T1000 (cell line): ENCODE data around the gene HNRNPL.
"Not testable (repeated sequence)": the region's sequence is repeated elsewhere in the genome, so short reads cannot be mapped to it uniquely, and the experiment has no call there.

Experiments used
- DNase-seq: peaks from one replicate; lab custom pipeline; 2025; ENCODE audit warnings: mixed read lengths; lab: John Stamatoyannopoulos, UW

The HNRNPL gene

DNA sequence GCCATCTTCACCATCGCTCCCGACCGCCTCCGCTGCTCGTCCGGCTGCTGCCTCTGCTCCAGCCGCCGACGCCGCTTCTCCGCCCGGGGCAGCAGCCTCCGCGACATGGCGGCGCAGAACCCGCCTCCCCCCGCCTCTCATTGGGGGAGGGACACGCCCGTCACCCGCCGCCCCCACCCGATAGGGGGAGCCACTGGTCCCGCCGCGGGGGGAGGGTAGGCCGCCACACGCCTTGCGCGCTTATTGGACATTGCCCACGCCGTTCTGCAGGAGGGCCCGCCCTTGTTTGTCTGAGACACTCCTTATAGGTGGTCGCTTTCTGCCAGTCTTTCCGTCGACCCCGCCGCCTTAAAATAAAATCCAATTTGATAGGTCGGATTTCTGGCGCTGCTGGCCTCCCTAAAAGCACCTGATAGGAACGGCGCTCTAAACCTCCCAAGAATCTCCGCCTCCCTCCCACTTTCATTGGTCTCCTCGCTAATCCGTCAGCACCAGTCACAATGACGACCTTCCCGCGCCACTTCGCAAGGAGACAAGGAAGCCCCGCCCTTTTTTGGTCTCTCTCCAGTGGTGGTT lies at the start of gene HNRNPL:
TSS of gene HNRNPL (minus strand) at position 127 of the 576 bp plus-strand sequence. CDS start at position 107, 20 bp downstream.
- DNase-seq: peak; percentile 100

DNA sequence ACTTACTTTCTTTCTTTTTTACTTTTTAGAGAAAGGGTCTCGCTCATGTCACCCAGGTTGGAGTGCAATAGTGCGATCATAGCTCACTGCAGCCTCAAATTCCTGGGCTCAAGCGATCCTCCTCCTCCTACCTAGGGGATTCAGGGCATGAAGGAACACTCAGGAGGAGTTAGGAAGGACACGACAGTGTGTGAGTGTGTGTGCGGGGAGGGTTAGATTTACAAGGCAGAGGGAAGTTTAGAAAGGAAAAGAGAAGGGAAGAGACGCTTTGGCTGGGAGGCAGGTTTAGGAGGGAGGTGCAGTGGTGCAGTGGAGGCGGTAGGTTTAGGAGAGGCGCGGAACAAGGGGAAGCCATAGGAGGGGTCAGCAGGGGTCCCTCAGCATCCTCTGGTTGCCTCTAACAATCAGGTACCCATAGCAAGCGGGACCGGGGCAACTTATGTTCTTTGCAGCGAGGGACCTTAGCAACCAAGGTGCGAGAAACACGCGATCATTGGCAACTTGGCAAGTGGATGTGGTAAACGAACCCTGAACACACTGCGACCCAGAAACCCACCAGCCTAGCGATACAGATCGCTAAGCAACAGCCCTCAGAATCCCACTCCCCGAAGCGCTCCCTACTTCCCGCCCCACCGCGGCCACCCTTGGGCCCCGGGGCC lies 49.1 kb upstream of the HNRNPL start:
- no peak for DNase-seq

- DNase-seq: no peak
Measured at GRCh38 chr19:38894968-38895367, 45.2 kb upstream of the HNRNPL start.

DNA sequence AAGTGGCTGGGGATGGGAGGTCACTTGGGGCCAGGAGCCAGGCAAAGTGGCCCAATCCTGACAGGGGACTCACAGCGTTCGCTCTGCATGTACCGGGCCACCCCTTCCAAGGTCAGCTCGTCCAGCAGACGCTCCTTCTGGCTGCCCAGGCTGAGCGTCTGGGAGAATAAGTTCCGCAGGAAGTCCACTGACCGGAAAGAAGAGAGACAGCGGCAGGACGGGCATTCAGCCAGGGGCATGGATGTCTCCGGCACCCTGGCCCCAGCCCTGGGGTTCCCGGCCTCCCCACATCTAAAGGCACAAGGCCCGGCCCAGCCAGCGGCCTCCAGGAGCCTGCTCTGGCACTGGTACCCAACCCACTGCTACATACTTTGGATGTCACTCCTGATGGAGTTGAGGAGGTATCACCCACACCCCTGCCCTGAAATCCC lies 43.6 kb upstream of the HNRNPL start:
- DNase-seq: no peak

DNA sequence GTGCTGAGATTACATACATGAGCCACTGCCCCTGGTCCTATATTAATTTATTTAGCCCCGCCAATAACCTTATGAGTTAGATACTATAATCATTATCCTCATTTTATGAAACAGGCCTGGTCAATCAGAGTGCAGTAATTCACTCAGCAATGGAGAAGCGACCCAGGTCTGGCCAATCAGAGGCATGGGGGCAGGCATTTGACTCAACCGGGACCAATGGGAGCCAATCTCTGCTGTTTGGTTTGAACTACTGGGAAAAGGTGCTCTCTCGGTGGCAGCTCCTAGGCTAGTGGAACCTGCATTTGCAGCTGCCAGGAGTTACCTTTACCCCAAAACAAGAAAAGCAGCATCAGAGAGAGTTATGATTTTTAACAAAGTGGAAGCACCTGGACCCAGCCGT lies 43.1 kb upstream of the HNRNPL start:
- no peak for DNase-seq

DNA sequence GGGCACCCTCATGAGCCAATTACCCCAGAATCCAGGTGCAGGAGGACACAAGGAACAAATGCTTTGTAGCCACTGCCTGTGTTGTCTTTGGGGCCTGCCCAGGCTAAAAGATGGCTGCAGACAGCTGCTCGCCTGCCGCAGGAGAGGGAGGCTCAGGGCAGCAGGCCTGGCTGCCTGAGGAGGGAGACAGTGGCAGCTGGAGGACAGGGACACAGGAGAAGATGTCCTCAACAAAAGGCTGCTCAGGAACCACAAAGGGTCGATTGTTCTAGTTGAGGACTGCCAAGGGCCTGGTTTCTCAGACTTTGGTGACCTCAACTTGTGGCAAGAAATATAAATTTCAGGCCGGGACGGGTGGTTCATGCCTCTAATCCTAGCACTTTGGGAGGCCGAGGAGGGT lies 42.0 kb upstream of the HNRNPL start:
- no peak for DNase-seq

GRCh38 chr19:38890686-38891085 lies 40.9 kb upstream of the HNRNPL start:
- no peak for DNase-seq

GRCh38 chr19:38889803-38890202 lies 40.0 kb upstream of the HNRNPL start:
- DNase-seq: no peak

DNA sequence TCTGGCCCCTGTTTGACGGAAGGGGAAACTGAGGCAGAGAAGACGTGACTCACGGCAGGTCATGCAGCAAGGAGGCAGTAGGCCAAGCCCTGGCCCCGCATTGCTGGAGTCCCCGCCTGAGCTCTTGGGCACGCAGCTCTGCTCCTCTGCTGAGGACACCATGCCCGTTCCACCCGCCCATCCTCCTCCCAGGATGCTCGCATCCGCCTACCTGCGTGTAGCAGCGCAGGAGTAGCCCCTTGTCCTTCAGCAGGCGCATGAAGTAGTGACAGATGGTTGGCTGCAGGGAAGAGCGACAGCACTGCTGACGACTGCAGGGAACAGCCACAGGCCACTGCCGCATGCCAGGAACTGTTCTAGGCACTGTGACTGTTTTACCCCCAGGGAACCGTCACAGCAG lies 39.1 kb upstream of the HNRNPL start:
- no peak for DNase-seq

DNA sequence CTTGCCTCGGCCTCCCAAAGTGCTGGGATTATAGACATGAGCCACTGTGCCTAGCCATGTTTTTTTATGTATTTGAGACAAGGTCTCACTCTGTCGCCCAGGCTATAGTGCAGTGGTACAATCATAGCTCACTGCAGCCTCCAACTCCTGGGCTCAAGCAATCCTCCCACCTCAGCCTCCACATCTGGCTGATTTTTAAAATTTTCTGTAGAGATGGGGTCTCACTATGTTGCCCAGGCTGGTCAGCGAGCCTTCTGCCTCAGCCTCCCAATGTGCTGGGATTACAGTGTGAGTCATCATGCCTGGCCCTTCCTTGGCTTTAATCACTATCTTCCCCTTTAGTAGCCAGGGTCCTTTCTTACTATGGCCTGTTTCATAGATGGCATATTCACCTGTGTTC lies 34.9 kb upstream of the HNRNPL start:
- not testable (repeated sequence) for DNase-seq

DNA sequence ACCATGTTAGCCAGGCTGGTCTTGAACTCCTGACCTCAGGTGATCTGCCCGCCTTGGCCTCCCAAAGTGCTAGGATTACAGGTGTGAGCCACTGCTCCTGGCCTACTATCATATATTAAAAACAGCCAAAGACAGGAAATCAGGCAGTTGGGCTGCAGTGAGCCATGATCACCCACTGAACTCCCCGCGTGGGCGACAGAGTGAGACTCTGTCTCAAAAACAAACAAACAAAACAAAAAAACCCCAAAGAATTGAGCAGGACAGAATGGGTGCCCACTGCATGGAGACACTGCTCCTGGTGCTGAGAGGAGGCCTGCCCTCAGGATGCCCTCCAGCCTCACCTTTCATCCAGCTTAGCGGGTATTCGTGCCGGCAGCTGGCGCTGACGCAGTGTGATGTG lies 33.5 kb upstream of the HNRNPL start:
- no peak for DNase-seq

GRCh38 chr19:38880882-38881609 lies 31.3 kb upstream of the HNRNPL start:
- no peak for DNase-seq

DNA sequence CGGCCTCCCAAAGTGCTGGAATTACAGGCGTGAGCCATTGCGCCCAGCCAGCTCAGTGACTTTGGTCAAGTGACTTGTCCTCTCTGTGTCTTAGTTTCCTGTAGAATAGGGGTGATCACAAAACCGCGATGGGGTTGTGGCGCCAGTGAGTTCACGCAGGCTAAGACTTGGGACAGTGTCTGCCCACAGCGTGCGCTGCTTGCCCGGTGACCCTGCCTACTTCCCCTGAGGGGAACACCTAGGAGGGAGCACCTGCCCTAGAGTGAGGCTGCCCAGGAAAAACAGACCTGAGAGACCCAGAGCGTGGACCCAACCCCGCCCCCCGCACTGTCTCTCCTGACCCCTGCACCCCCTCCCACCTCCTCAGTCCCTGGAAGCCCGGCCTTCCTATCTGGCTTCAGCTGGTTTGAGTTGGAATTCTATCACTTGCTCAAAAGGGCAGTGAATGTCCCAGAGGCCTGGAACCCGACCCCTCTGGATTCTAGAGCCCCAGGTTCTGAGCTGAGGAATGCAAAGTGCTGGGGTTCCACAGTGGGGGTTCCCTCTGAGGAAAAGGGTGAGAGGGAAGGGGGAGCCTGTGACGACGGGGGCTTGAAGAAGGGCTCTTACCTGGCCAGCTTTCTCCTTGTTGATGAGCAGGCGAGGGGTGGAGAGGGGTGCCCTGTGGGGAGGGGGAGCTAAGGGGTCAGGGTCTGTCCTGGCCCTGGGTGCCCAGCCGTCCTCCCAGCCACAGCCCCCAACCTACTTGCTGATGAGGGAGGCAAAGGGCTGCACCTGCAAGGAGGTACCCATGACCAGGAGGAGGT lies 30.5 kb upstream of the HNRNPL start:
- DNase-seq: no peak

DNA sequence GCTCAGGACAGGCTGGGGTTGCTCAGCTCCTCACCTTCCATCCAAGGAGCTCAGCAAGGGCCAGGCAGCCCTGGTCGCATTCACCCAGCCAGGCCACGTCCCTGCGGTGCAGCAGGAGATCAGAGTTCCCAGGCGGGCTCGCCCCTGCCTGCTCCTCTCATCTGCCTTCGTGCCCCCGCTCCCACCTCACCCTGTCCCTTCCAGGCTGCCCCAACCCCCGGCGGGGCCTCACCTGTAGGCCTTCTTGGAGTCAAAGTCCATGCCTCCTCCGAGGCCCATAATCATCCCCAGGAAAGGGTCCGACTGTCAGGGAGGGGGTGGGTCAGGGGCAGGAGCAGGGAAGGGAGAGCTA lies 29.6 kb upstream of the HNRNPL start:
- no peak for DNase-seq

- no peak for DNase-seq
Measured at GRCh38 chr19:38878575-38879399, 29.0 kb upstream of the HNRNPL start.

GRCh38 chr19:38877781-38878574 lies 28.2 kb upstream of the HNRNPL start, which contains the start of gene RINL:
TSS of gene RINL (minus strand) at chr19:38878275. CDS start at chr19:38876742, 1,533 bp downstream.
- DNase-seq: no peak

DNA sequence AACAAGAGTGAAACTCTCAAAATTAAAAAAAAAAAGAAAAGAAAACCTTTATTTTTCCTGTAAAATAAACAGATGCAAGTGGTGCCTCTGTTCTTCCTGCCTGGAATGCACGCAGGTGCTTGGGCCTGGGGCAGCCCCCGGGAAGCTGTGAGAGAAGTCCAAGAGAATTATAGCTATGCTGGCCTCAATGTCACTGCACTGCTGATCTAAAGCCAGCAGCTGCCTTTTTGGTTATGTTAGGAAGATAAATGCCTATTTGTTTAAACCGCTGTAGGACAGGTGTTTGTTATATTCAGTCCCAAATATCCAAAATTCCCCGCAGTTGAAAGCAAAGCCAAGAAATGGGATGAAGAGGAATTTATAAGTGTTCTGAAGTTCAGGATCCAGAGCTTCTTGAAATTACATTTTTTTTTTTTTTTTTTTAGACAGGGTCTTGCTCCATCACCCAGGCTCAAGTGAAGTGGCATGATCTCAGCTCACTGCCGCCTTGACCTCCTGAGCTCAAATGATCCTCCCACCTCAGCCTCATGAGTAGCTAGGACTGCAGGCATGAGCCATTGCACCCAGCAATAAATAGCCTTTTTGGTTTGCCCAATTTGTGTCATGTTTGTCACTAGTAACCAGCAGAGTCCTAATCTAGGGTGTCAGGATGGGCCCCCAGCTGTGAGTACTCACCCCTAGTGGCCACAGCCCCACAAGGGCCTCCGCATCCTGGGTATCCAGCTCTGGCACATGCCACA lies 26.0 kb upstream of the HNRNPL start:
- no peak for DNase-seq

DNA sequence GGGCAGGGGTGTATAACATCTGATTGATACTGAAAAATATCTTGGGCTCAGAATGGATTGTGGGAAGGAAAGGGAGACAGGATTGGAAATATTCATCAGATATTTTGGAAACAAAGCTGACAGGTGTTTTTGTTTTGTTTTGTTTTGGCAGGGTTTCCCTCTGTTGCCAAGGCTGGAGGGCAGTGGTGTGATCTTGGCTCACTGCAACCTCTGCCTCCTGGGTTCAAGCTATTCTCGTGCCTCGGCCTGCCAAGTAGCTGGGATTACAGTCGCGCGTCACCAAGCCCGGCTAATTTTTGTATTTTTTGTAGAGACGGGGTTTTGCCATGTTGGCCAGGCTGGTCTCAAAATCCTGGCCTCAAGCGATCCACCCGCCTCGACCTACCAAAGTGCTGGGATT lies 23.6 kb upstream of the HNRNPL start:
- DNase-seq: not testable (repeated sequence)

DNA sequence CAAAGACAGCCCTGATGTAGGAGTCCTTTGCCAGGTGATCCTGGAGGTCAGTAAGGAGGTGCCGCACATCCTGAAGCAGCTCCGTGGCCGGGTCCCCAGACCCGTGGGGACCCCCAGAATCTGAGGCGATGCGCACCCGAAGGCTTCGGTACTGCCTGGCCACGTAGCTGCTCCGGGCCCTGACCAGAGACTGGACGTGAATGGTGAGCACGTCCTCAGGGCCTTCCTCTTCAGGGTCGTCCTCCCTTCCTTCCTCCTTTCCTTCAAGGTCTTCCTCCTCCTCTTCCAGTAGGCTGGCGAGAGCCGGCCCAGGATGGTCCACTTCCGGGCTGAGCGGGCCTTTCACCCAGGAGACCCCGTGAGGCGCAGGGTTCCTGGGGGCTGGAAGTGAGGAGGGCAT lies 20.8 kb upstream of the HNRNPL start:
- no peak for DNase-seq
